Right atrium auricular region (tissue), 2 donors: ENCODE data around the gene ASGR1. TPM values are rescaled to one million over a fixed set of nuclear protein-coding genes. Genes with fewer than 3 reads are reported as not detected.
"Not testable (repeated sequence)": the region's sequence is repeated elsewhere in the genome, so short reads cannot be mapped to it uniquely, and the experiment has no call there.

Experiments
- DNase-seq: peaks from one replicate; pipeline ENCODE4 v3.0.0-alpha.2; 2019; ENCODE audit warnings: low spot score
- H3K27ac ChIP-seq, 2 donors: fragments of 200-600 bp; sonication (generic); 1 replicate in 1 of 2; 2 replicates in 1 of 2; pipeline ENCODE4 v1.5.1; 2016 to 2019
- H3K27me3 ChIP-seq, 2 donors: fragments of 200-600 bp; sonication (generic); one replicate each; pipeline versions ENCODE4 v1.5.1 to v1.6.0; 2017 to 2019
- H3K36me3 ChIP-seq: fragments of 200-600 bp; sonication (generic); one replicate; pipeline ENCODE4 v1.5.1; 2016
- H3K4me1 ChIP-seq, 2 donors: fragments of 200-600 bp; sonication (generic); one replicate each; pipeline versions ENCODE4 v1.5.1 to v1.6.0; 2017 to 2019
- H3K4me3 ChIP-seq, 2 donors: fragments of 200-600 bp; sonication (generic); 1 replicate in 1 of 2; 2 replicates in 1 of 2; pipeline ENCODE4 v1.5.1; 2017 to 2019; ENCODE audit warnings: mild to moderate bottlenecking in 1 of 2, moderate library complexity in 1 of 2
- H3K9me3 ChIP-seq, 2 donors: fragments of 200-600 bp; sonication (generic); one replicate each; pipeline ENCODE4 v1.5.1; 2019
- microRNA counts, 2 donors: library from miRNA; unstranded; fragments of <30 nt; microRNA quantifications; one replicate each; lab custom pipeline; 2016 to 2017
- microRNA-seq, 2 donors: library from miRNA; unstranded; fragments of <30 nt; microRNA quantifications; one replicate each; pipeline ENCODE4, GENCODE V29; 2016 to 2017; ENCODE audit warnings: borderline number of aligned reads in 2 of 2, borderline replicate concordance in 1 of 2
- total RNA-seq, 2 donors: library from RNA; depleted of rRNA; stranded (reverse); fragments of >200 nt; gene quantifications; one replicate each; pipeline ENCODE4 v1.1.0, GENCODE V29; 2016
- TF ChIP-seq, protein P1 (sequence below), 2 donors: fragments of 200-600 bp; sonication (generic); IDR thresholded peaks; one replicate each; pipeline ENCODE4 v1.5.1; 2019; ENCODE audit warnings: antibody characterized with exemption in 2 of 2

ASGR1 gene
- total RNA-seq, 2 donors from 2014 or later = 1.6 TPM; not detected in 1

DNA sequence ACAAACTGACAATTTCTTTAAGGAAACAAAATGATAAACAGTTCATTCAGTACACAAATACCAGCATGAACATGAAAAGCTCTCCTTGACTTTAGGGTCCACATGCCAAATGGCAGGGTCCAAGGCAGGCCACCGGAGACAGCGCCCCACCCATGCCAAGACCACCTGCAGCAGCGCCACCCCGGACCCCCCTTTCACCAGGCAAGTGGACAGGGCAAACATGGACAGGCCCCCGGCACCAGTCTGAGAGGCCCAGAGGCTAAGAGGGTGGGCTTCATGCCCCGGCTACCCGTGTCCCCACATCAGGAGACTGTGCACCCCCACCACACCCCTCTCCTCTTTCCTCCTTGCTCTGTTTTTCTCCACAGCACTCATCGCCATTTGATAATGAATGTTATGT, 49.9 kb downstream of the ASGR1 start:
- DNase-seq = no peak
- Histone ChIP-seq H3K36me3 (no peaks in the 10 kb centered on the region), H3K4me1 (peaks cover 0 to 7% of the 10 kb centered on the region in 2 donors), H3K27me3 (no peaks in the 10 kb centered on the region), H3K9me3 (no peaks in the 10 kb centered on the region), H3K27ac (no peak overlapping the region), H3K4me3 (no peak overlapping the region)
- TF ChIP-seq, protein P1, sequence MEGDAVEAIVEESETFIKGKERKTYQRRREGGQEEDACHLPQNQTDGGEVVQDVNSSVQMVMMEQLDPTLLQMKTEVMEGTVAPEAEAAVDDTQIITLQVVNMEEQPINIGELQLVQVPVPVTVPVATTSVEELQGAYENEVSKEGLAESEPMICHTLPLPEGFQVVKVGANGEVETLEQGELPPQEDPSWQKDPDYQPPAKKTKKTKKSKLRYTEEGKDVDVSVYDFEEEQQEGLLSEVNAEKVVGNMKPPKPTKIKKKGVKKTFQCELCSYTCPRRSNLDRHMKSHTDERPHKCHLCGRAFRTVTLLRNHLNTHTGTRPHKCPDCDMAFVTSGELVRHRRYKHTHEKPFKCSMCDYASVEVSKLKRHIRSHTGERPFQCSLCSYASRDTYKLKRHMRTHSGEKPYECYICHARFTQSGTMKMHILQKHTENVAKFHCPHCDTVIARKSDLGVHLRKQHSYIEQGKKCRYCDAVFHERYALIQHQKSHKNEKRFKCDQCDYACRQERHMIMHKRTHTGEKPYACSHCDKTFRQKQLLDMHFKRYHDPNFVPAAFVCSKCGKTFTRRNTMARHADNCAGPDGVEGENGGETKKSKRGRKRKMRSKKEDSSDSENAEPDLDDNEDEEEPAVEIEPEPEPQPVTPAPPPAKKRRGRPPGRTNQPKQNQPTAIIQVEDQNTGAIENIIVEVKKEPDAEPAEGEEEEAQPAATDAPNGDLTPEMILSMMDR (IDR thresholded peaks at IDR 0.05) = no peak

DNA sequence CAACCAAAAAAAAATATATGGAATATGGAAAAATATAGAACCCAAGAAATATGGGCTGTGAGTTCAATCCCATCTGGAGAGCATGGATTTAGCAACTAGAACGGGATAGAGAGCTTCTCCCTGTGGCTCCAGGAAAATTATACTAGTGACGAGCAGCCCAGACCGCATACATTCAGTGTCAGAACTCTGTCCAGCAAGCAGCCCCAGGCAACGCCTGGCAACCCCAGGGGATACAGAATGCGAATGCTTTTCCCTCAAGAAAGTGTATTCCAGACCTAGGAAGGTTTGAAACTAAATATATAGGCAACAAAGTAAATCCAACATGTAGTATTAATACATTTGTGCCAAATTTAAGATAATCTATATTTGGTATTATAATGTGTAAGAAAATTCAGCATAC, 51.0 kb downstream of the ASGR1 start:
- no peaks in the 10 kb centered on the region for H3K9me3 ChIP-seq
- TF ChIP-seq, protein P1 (IDR thresholded peaks at IDR 0.05) = no peak
- H3K27ac ChIP-seq = no peak overlapping the region
- no peak for DNase-seq
- no peaks in the 10 kb centered on the region for H3K27me3 ChIP-seq
- H3K36me3 ChIP-seq = no peaks in the 10 kb centered on the region
- H3K4me1 ChIP-seq = peaks cover 0 to 7% of the 10 kb centered on the region in 2 donors
- H3K4me3 ChIP-seq = no peak overlapping the region

DNA sequence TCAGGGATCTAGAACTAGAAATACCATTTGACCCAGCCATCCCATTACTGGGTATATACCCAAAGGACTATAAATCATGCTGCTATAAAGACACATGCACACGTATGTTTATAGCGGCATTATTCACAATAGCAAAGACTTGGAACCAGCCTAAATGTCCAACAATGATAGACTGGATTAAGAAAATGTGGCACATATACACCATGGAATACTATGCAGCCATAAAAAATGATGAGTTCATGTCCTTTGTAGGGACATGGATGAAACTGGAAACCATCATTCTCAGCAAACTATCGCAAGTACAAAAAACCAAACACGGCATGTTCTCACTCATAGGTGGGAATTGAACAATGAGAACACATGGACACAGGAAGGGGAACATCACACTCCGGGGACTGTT, 51.7 kb downstream of the ASGR1 start:
- not testable (repeated sequence) for H3K9me3 ChIP-seq, H3K27me3 ChIP-seq, DNase-seq, H3K36me3 ChIP-seq, H3K27ac ChIP-seq, H3K4me1 ChIP-seq, H3K4me3 ChIP-seq

DNA sequence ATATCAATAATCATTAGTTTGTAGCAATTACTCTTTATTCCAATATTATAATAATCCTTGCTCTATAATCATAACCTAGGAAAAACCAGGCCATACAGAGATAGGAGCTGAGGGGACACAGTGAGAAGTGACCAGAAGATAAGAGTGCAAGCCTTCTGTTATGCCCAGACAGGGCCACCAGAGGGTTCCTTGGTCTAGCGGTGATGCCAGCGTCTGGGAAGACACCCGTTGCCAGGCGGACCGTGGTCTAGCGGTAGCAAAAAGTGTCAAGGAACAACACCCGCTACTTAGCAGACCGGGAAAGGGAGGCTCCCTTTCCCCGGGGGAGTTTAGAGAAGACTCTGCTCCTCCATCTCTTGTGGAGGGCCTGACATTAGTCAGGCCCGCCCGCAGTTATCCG, 52.8 kb downstream of the ASGR1 start:
- not testable (repeated sequence) for H3K4me1 ChIP-seq, H3K9me3 ChIP-seq, DNase-seq, H3K27ac ChIP-seq, H3K36me3 ChIP-seq, H3K4me3 ChIP-seq, H3K27me3 ChIP-seq

DNA sequence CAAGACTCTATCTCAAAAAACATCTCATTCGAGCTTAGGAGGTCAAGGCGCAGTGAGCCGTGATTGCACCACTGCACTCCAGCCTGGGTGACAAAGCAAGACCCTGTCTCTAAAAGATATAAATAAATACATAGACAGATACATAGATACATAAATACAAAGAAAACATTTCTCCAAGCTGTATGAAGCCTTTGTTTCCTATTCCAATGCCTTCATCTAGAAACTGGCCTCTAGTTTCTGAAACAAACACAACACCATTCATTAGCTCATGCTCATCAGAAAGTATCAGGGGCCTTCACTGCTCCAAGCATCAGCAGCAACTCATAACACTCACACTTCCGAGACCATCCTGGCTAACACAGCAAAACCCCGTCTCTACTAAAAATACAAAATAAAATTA, 54.2 kb downstream of the ASGR1 start:
- no peaks in the 10 kb centered on the region for H3K4me1 ChIP-seq
- H3K36me3 ChIP-seq = no peaks in the 10 kb centered on the region
- no peaks in the 10 kb centered on the region for H3K27me3 ChIP-seq
- H3K4me3 ChIP-seq = no peak overlapping the region
- TF ChIP-seq, protein P1 (IDR thresholded peaks at IDR 0.05) = no peak
- no peaks in the 10 kb centered on the region for H3K9me3 ChIP-seq
- no peak for DNase-seq
- H3K27ac ChIP-seq = no peak overlapping the region

DNA sequence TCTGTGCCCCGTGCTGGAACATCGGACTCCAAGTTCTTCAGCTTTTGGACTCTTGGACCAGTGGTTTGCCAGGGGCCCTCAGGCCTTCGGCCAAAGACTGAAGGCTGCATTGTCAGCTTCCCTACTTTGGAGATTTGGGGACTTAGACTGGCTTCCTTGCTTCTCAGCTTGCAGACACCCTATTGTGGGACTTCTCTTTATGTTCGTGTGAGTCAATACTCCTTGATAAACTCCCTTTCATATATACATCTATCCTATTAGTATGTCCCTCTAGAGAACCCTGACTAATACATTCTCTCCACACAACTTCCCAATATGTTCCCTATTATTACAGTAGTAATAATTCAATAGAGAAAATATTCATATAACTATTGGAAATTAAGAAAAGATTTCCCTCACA, 55.3 kb downstream of the ASGR1 start:
- TF ChIP-seq, protein P1 (IDR thresholded peaks at IDR 0.05) = no peak
- H3K27ac ChIP-seq = no peak overlapping the region
- H3K4me1 ChIP-seq = no peaks in the 10 kb centered on the region
- no peak overlapping the region for H3K4me3 ChIP-seq
- H3K27me3 ChIP-seq = no peaks in the 10 kb centered on the region
- H3K9me3 ChIP-seq = no peaks in the 10 kb centered on the region
- no peak for DNase-seq
- H3K36me3 ChIP-seq = no peaks in the 10 kb centered on the region

MicroRNAs encoded within 50 kb of the gene (microRNA counts, 767-probe panel; counts per million panel counts)
- microRNA hsa-miR-324-3p (lab: Ali Mortazavi, UCI) (0 to 31.0 counts per million in 2 donors), microRNA hsa-miR-324-5p (lab: Ali Mortazavi, UCI) (2,511 to 5,314 counts per million in 2 donors)

Small RNA genes lying within 50 kb of the gene (microRNA-seq; reads per million reads assigned to microRNA genes)
- 975 to 1,279 reads per million in 2 donors for gene MIR324

Other genes with a start within 250 kb of the ASGR1 start
- gene ALOX12, start 183.3 kb downstream of the ASGR1 start, total RNA-seq = under 1 TPM in 1 of 2 donors, not detected in 1; 0.47 TPM
- gene RNASEK, start 166.7 kb downstream of the ASGR1 start, total RNA-seq = 100 to 1,000 TPM; 231 to 334 TPM
- gene BCL6B, start 156.3 kb downstream of the ASGR1 start, total RNA-seq = 1 to 10 TPM; 6.1 to 9.2 TPM
- gene SLC16A13, start 143.4 kb downstream of the ASGR1 start, total RNA-seq = under 1 TPM; 0.70 to 0.71 TPM
- gene SLC16A11, start 135.3 kb downstream of the ASGR1 start, total RNA-seq = 1 to 10 TPM; 1.9 to 3.4 TPM
- 1 to 10 TPM; 1.4 to 3.6 TPM for gene CLEC10A, start 99.1 kb downstream of the ASGR1 start, total RNA-seq
- under 1 TPM in 1 of 2 donors, not detected in 1; 0.33 TPM for gene ASGR2, start 64.5 kb downstream of the ASGR1 start, total RNA-seq
- gene DLG4, start 40.5 kb upstream of the ASGR1 start, total RNA-seq = 10 to 100 TPM; 15.1 to 33.4 TPM
- gene ACADVL, start 40.6 kb upstream of the ASGR1 start, total RNA-seq = 100 to 1,000 TPM; 695 to 758 TPM
- gene DVL2, start 55.1 kb upstream of the ASGR1 start, total RNA-seq = 10 to 100 TPM; 18.1 to 19.9 TPM
- gene PHF23, start 60.1 kb upstream of the ASGR1 start, total RNA-seq = 10 to 100 TPM in 1 of 2 donors, 1 to 10 TPM in 1; 10.0 to 22.4 TPM
- 100 to 1,000 TPM; 226 to 469 TPM for gene GABARAP, start 63.1 kb upstream of the ASGR1 start, total RNA-seq
- 10 to 100 TPM; 55.0 to 77.2 TPM for gene CTDNEP1, start 72.4 kb upstream of the ASGR1 start, total RNA-seq
- gene ELP5, start 72.8 kb upstream of the ASGR1 start, total RNA-seq = 10 to 100 TPM; 28.1 to 70.7 TPM
- 1 to 10 TPM in 1 of 2 donors, not detected in 1; 2.3 TPM for gene CLDN7, start 83.1 kb upstream of the ASGR1 start, total RNA-seq
- gene SLC2A4, start 102.3 kb upstream of the ASGR1 start, total RNA-seq = 100 to 1,000 TPM in 1 of 2 donors, 10 to 100 TPM in 1; 70.3 to 151 TPM
- 1 to 10 TPM; 2.9 to 3.0 TPM for gene YBX2, start 115.3 kb upstream of the ASGR1 start, total RNA-seq
- 100 to 1,000 TPM; 131 to 164 TPM for gene EIF5A, start 128.3 kb upstream of the ASGR1 start, total RNA-seq
- 10 to 100 TPM; 80.4 to 97.0 TPM for gene GPS2, start 136.0 kb upstream of the ASGR1 start, total RNA-seq
- gene NEURL4, start 150.0 kb upstream of the ASGR1 start, total RNA-seq = 10 to 100 TPM in 1 of 2 donors, 1 to 10 TPM in 1; 9.5 to 12.8 TPM
- gene ACAP1, start 157.2 kb upstream of the ASGR1 start, total RNA-seq = 1 to 10 TPM; 5.1 to 6.7 TPM
- 1 to 10 TPM; 4.2 to 6.9 TPM for gene KCTD11, start 172.8 kb upstream of the ASGR1 start, total RNA-seq
- gene TMEM95, start 175.8 kb upstream of the ASGR1 start, total RNA-seq = not detected
- 1 to 10 TPM; 4.1 to 4.8 TPM for gene TNK1, start 201.7 kb upstream of the ASGR1 start, total RNA-seq
- gene PLSCR3, start 215.2 kb upstream of the ASGR1 start, total RNA-seq = 10 to 100 TPM; 17.2 to 21.6 TPM
- 10 to 100 TPM; 43.4 to 64.8 TPM for gene TMEM256, start 224.7 kb upstream of the ASGR1 start, total RNA-seq
- gene NLGN2, start 228.5 kb upstream of the ASGR1 start, total RNA-seq = 10 to 100 TPM in 1 of 2 donors, 1 to 10 TPM in 1; 6.3 to 12.2 TPM
- not detected for gene SPEM1, start 241.0 kb upstream of the ASGR1 start, total RNA-seq
- gene SPEM2, start 246.2 kb upstream of the ASGR1 start, total RNA-seq = not detected
- not detected for gene SPEM3, start 249.5 kb upstream of the ASGR1 start, total RNA-seq